GM12878 (cell line): Measurements from ENCODE around the gene CD55. TPM values are rescaled to one million over a fixed set of nuclear protein-coding genes. Genes with fewer than 3 reads are reported as not detected.

Experiments used
- ATAC-seq: fragments of 200-7000 bp; cut with Tn5 transposase; 3 replicates; pipeline ENCODE4 v1.9.1; 2020; ENCODE audit warnings: mild to moderate bottlenecking, moderate library complexity
- BruUV-seq: library from RNA; stranded (reverse); fragments of 400-500 nt; replicated peaks from 2 replicates; lab custom pipeline; 2021; lab: Mats Ljungman, UMichigan
- CTCF ChIA-PET: fragments of 300-600 bp; sonication (Branson Sonifier 250); formaldehyde crosslinking; extraction: SDS; loops from one replicate; lab custom pipeline; 2021; ENCODE audit warnings: inconsistent platforms; lab: Yijun Ruan, JAX
- POLR2A ChIA-PET: fragments of 350-600 bp; formaldehyde crosslinking; extraction: SDS; loops from one replicate; lab custom pipeline; 2021; ENCODE audit warnings: inconsistent platforms; lab: Charles Lee
- RAD21 ChIA-PET: fragments of 300-600 bp; sonication (Branson Sonifier 250); formaldehyde crosslinking; loops from one replicate; lab custom pipeline; 2023; ENCODE audit warnings: antibody characterized with exemption; ENCODE audit not compliant: unreplicated experiment; lab: Charles Lee
- SMC1A ChIA-PET: fragments of 300-600 bp; sonication (Branson Sonifier 250); formaldehyde crosslinking; loops from one replicate; lab custom pipeline; 2023; ENCODE audit not compliant: unreplicated experiment, uncharacterized antibody; lab: Charles Lee
- DNase-seq: peaks from one replicate; pipeline ENCODE4 v3.0.0-alpha.2; 2011; ENCODE audit warnings: low read depth, low spot score
- FAIRE-seq: peaks from 3 replicates; lab custom pipeline; 2011; peaks lifted over from hg19 to GRCh38; lab: Jason Lieb, UNC
- H2AFZ ChIP-seq: 2 replicates; pipeline ENCODE4 v1.6.0; 2011; ENCODE audit warnings: low read depth, low read length, control low read depth; ENCODE audit not compliant: control insufficient read depth
- H3K27ac ChIP-seq: 2 replicates; pipeline ENCODE4 v1.5.1; 2011; ENCODE audit warnings: control low read depth; ENCODE audit not compliant: control insufficient read depth, insufficient read depth
- H3K27me3 ChIP-seq, 2 experiments: replicated peaks in 1 of 2; 2 replicates each; pipeline versions ENCODE4 v1.6.0 to v1.6.1; 2011; ENCODE audit warnings: low read length in 1 of 2; ENCODE audit not compliant: control insufficient read depth in 2 of 2, insufficient read depth in 2 of 2
- H3K36me3 ChIP-seq, 2 experiments: 2 replicates each; pipeline ENCODE4 v1.5.1; 2011; ENCODE audit warnings: low read length in 1 of 2; ENCODE audit not compliant: control insufficient read depth in 2 of 2, insufficient read depth in 2 of 2
- H3K4me1 ChIP-seq: 2 replicates; pipeline ENCODE4 v1.6.1; 2011; ENCODE audit warnings: mild to moderate bottlenecking, low read length, moderate library complexity, mixed read lengths; ENCODE audit not compliant: control insufficient read depth, insufficient read depth
- H3K4me2 ChIP-seq: 2 replicates; pipeline ENCODE4 v1.6.0; 2011; ENCODE audit warnings: control low read depth; ENCODE audit not compliant: control insufficient read depth, insufficient read depth
- H3K4me3 ChIP-seq: fragments of 200-600 bp; sonication (generic); 2 replicates; pipeline ENCODE4 v1.5.1; 2016
- H3K79me2 ChIP-seq: 2 replicates; pipeline ENCODE4 v1.6.0; 2011; ENCODE audit warnings: low read length; ENCODE audit not compliant: control insufficient read depth, insufficient read depth
- H3K9ac ChIP-seq: 2 replicates; pipeline ENCODE4 v1.8.0; 2011; ENCODE audit warnings: low read length, control low read depth, mixed read lengths; ENCODE audit not compliant: control insufficient read depth, insufficient read depth
- H3K9me3 ChIP-seq: replicated peaks from 3 replicates; pipeline ENCODE4 v1.5.1; 2011; ENCODE audit warnings: mild to moderate bottlenecking, low read length; ENCODE audit not compliant: control insufficient read depth, insufficient read depth
- H4K20me1 ChIP-seq: 2 replicates; pipeline ENCODE4 v1.6.0; 2011; ENCODE audit not compliant: control insufficient read depth, insufficient read depth
- ATF7 ChIP-seq: fragments of 450-650 bp; IDR thresholded peaks from 2 replicates; pipeline ENCODE4 v1.6.1; 2016; ENCODE audit warnings: low read depth, mild to moderate bottlenecking
- CHD1 ChIP-seq: IDR thresholded peaks from 2 replicates; pipeline ENCODE4 v1.6.1; 2012; ENCODE audit warnings: low read depth, low read length, improper control_type of control experiment
- FOS ChIP-seq: IDR thresholded peaks from 3 replicates; pipeline ENCODE4 v1.6.1; 2011; ENCODE audit warnings: borderline replicate concordance; ENCODE audit not compliant: insufficient read length; ENCODE audit errors: extremely low read depth
- FOXK2 ChIP-seq: fragments of 450-650 bp; IDR thresholded peaks from 2 replicates; pipeline ENCODE4 v1.6.1; 2017; ENCODE audit warnings: mild to moderate bottlenecking, moderate library complexity
- GABPA ChIP-seq: IDR thresholded peaks from 2 replicates; pipeline ENCODE4 v1.6.1; 2014; ENCODE audit warnings: antibody characterized with exemption, low read depth, mild to moderate bottlenecking, inconsistent platforms
- HSF1 ChIP-seq: fragments of 150-350 bp; IDR thresholded peaks from 2 replicates; pipeline ENCODE4 v1.6.1; 2014; ENCODE audit warnings: mild to moderate bottlenecking, low read depth, low read length
- MAX ChIP-seq: IDR thresholded peaks from 2 replicates; pipeline ENCODE4 v1.6.1; 2012; ENCODE audit warnings: low read depth, low read length, improper control_type of control experiment
- MEF2A ChIP-seq: IDR thresholded peaks from 2 replicates; pipeline ENCODE4 v1.6.1; 2011; ENCODE audit warnings: low read depth, mild to moderate bottlenecking, low read length, moderate library complexity; ENCODE audit not compliant: insufficient read depth
- NR2C1 ChIP-seq: fragments of 450-650 bp; IDR thresholded peaks from 2 replicates; pipeline ENCODE4 v1.6.1; 2017; ENCODE audit warnings: antibody characterized with exemption, mild to moderate bottlenecking, moderate library complexity
- POLR2AphosphoS2 ChIP-seq: IDR thresholded peaks from 2 replicates; pipeline ENCODE4 v1.6.1; 2011; ENCODE audit warnings: low read depth, mild to moderate bottlenecking, low read length, improper control_type of control experiment, moderate library complexity
- SMARCA5 ChIP-seq: fragments of 450-650 bp; IDR thresholded peaks from 2 replicates; pipeline ENCODE4 v1.6.1; 2017; ENCODE audit warnings: mild to moderate bottlenecking
- SREBF2 ChIP-seq: IDR thresholded peaks from 2 replicates; pipeline ENCODE4 v1.6.1; 2012; ENCODE audit warnings: mild to moderate bottlenecking, low read length
- STAT1 ChIP-seq: fragments of 450-650 bp; conservative IDR thresholded peaks from 2 replicates; pipeline ENCODE4 v1.6.1; 2014; ENCODE audit warnings: antibody characterized with exemption, mild to moderate bottlenecking
- TAF1 ChIP-seq: IDR thresholded peaks from 2 replicates; pipeline ENCODE4 v1.6.1; 2011; ENCODE audit warnings: mild to moderate bottlenecking, low read depth, low read length, borderline replicate concordance
- YY1 ChIP-seq: IDR thresholded peaks from 2 replicates; pipeline ENCODE4 v1.6.1; 2011; ENCODE audit warnings: low read depth, mild to moderate bottlenecking, low read length
- ZNF622 ChIP-seq: fragments of 450-650 bp; IDR thresholded peaks from 2 replicates; pipeline ENCODE4 v1.6.1; 2017; ENCODE audit warnings: mild to moderate bottlenecking, inconsistent platforms
- ZZZ3 ChIP-seq: IDR thresholded peaks from 2 replicates; pipeline ENCODE4 v1.6.1; 2011; ENCODE audit warnings: low read depth; ENCODE audit not compliant: control insufficient read depth, insufficient read length
- in situ Hi-C: fragments of 300-500 bp; cut with MboI; formaldehyde crosslinking; loops from 9 replicates; pipeline ENCODE4 v1.14.3; 2018; ENCODE audit warnings: mixed read lengths
- intact Hi-C: fragments of 100-400 bp; cut with micrococcal nuclease; formaldehyde crosslinking; loops from one replicate; pipeline ENCODE4 v1.14.2; 2022; ENCODE audit not compliant: unreplicated experiment
- polyA plus RNA-seq, 11 experiments: library from polyadenylated mRNA; depleted of rRNA in 4 of 11; unstranded in 6 of 11; stranded (reverse) in 5 of 11; fragments of >200 nt; fragmentation: Nextera tagmentation in 4 of 11; fragmentation: Illumina TruSeq in 1 of 11; extraction: Ambion mirVana in 4 of 11; extraction: Trizol in 1 of 11; gene quantifications; 1 replicate in 1 of 11; 2 replicates in 10 of 11; pipeline versions ENCODE4 v1.2.1 to v1.2.3, GENCODE V29; 2011 to 2016; ENCODE audit warnings: inconsistent platforms in 2 of 11, missing spikeins in 2 of 11, low read depth in 1 of 11
- total RNA-seq, 4 experiments: library from RNA; depleted of rRNA in 3 of 4; stranded (reverse); fragments of >200 nt in 3 of 4; fragmentation: Illumina TruSeq in 1 of 4; extraction: Trizol in 1 of 4; gene quantifications; 2 replicates each; pipeline versions ENCODE4 v1.2.1 to v1.2.3, GENCODE V29; 2013 to 2021
- TF ChIP-seq, protein P1 (sequence below): fragments of 450-650 bp; IDR thresholded peaks from 2 replicates; pipeline ENCODE4 v1.6.1; 2018; ENCODE audit warnings: mild to moderate bottlenecking, low read depth, moderate library complexity; ENCODE audit not compliant: partially characterized antibody
- TF ChIP-seq, protein P2 (sequence below): IDR thresholded peaks from 2 replicates; pipeline ENCODE4 v1.6.1; 2011; ENCODE audit warnings: borderline replicate concordance, low read depth, mild to moderate bottlenecking, moderate library complexity, mixed read lengths, low read length; ENCODE audit not compliant: insufficient read depth; ENCODE audit errors: extremely low read length

Gene CD55
- total and polyA plus RNA-seq, 10 of the 15 experiments (the other 5 are each of a cell fraction or from before 2014, with no cell fraction given), result 5.2 to 46.5 (median 15.1) TPM

- no peak for TF ChIP-seq HSF1
- TF ChIP-seq TAF1, result peak; percentile 76
- TF ChIP-seq, protein P1, sequence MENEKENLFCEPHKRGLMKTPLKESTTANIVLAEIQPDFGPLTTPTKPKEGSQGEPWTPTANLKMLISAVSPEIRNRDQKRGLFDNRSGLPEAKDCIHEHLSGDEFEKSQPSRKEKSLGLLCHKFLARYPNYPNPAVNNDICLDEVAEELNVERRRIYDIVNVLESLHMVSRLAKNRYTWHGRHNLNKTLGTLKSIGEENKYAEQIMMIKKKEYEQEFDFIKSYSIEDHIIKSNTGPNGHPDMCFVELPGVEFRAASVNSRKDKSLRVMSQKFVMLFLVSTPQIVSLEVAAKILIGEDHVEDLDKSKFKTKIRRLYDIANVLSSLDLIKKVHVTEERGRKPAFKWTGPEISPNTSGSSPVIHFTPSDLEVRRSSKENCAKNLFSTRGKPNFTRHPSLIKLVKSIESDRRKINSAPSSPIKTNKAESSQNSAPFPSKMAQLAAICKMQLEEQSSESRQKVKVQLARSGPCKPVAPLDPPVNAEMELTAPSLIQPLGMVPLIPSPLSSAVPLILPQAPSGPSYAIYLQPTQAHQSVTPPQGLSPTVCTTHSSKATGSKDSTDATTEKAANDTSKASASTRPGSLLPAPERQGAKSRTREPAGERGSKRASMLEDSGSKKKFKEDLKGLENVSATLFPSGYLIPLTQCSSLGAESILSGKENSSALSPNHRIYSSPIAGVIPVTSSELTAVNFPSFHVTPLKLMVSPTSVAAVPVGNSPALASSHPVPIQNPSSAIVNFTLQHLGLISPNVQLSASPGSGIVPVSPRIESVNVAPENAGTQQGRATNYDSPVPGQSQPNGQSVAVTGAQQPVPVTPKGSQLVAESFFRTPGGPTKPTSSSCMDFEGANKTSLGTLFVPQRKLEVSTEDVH, result no peak
- TF ChIP-seq YY1, result 0 out of 2 replicates have a peak, but pooled peaks have one; percentile 46
These were observed at the start of gene CD55 (continued) for GRCh38 chr1:207321079-207321789.

DNA sequence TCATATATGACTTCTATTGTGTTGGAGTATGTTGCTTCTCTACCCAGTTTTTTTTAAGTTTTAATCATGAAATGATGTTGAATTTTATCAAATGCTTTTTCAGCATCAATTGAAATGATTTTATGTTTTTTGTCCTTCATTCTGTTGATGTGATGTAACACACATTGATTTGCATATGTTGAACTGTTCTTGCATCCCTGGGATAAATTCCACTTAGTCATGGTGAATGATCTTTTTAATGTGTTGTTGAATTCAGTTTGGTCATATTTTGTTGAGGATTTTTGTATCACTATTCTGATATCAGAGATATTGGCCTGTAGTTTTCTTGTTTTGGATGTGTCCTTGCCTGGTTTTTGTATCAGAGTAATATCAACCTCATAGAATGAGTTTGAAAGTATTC lies 46.6 kb upstream of the CD55 start:
- ChIA-PET SMC1A (no interaction called here), CTCF (no interaction called here), RAD21 (interaction anchor here (2.3 kb wide), 1 partner anchor 14 kb away, joined by 4 read pairs; no protein-coding TSS in a partner anchor), POLR2A (no interaction called here)
- FAIRE-seq (no peak), DNase-seq (no peak), ATAC-seq (no peak)
- H4K20me1 ChIP-seq, result no peaks in the 10 kb centered on the region
- H3K4me1 ChIP-seq, result no peaks in the 10 kb centered on the region
- BruUV-seq, result no TSS peak
- H3K27me3 ChIP-seq, result no peaks in the 10 kb centered on the region
- no peak overlapping the region for H3K9ac ChIP-seq
- intact Hi-C loops, result no loop called here
- H3K36me3 ChIP-seq, result no peaks in the 10 kb centered on the region
- in situ Hi-C loops, result no loop called here
- H3K4me2 ChIP-seq, result no peak overlapping the region
- H3K9me3 ChIP-seq, result no peaks in the 10 kb centered on the region
- H3K4me3 ChIP-seq, result no peak overlapping the region
- no peak overlapping the region for H2AFZ ChIP-seq
- no peak overlapping the region for H3K27ac ChIP-seq
- H3K79me2 ChIP-seq, result no peaks in the 10 kb centered on the region
- TF ChIP-seq FOS, result no peak
- no peak for TF ChIP-seq SREBF2
- TF ChIP-seq ATF7, result no peak
- TF ChIP-seq MAX, result no peak
- no peak for TF ChIP-seq ZNF622
- TF ChIP-seq NR2C1, result no peak
- no peak for TF ChIP-seq GABPA
- no peak for TF ChIP-seq FOXK2
- no peak for TF ChIP-seq CHD1
- TF ChIP-seq POLR2AphosphoS2, result no peak
- TF ChIP-seq MEF2A, result no peak
- no peak for TF ChIP-seq SMARCA5
- TF ChIP-seq STAT1, result no peak
- TF ChIP-seq ZZZ3, result no peak
- TF ChIP-seq, protein P2, sequence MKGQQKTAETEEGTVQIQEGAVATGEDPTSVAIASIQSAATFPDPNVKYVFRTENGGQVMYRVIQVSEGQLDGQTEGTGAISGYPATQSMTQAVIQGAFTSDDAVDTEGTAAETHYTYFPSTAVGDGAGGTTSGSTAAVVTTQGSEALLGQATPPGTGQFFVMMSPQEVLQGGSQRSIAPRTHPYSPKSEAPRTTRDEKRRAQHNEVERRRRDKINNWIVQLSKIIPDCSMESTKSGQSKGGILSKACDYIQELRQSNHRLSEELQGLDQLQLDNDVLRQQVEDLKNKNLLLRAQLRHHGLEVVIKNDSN, result no peak
